GM19328 (cell line): ENCODE data around the gene GOLGA8K.
"Not testable (repeated sequence)": the region's sequence is repeated elsewhere in the genome, so short reads cannot be mapped to it uniquely, and the experiment has no call there.

Experiments used
- ATAC-seq: cut with Tn5 transposase; IDR thresholded peaks from one replicate; pipeline ENCODE4 v1.9.1; 2021; ENCODE audit warnings: mild to moderate bottlenecking, moderate library complexity; ENCODE audit not compliant: unreplicated experiment

GOLGA8K gene

GRCh38 chr15:32358462-32358861, 44.6 kb downstream of the GOLGA8K start:
- not testable (repeated sequence) for ATAC-seq

DNA sequence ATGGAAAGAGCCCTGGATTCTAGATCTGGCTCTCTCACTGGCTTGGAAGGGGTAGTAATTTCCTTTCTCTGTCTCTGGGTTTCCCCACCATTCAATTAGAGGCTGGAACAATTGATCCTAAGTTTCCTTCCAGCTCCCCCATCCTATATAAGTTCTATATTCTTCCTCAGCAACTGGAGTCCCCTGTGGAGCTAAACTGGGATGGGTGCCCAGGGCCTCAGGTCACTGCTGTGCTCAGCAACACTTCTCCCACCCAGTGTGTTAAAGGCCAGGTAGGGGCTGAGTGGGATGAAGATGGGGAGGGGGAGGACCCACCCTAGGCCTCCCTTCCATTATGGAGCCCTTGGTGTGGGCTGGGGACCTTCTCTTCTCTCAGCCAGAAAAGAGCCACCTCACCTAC, 46.2 kb downstream of the GOLGA8K start:
- ATAC-seq = not testable (repeated sequence)

DNA sequence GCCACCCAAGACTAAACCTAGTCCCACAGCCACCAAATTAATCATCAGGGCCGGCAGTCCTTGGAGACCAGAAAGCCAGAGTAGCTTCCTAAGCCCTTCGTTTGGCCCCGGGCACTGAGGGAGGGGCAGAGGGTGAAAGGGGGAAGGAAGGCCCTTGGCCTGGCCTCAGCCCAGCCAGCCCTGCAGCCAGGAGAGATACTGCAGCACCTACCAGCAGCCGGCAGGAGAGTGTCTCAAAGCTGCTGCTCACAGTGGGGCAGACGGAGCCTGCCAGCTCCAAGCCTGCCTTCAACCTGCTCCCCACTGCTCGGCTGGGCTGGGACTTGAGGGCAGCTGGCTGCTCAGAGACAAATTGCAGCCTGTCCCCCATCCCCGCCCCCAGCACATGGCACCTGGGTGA, 50.3 kb downstream of the GOLGA8K start:
- not testable (repeated sequence) for ATAC-seq

- ATAC-seq = not testable (repeated sequence)
These were observed 52.4 kb downstream of the GOLGA8K start for GRCh38 chr15:32350563-32351220.

DNA sequence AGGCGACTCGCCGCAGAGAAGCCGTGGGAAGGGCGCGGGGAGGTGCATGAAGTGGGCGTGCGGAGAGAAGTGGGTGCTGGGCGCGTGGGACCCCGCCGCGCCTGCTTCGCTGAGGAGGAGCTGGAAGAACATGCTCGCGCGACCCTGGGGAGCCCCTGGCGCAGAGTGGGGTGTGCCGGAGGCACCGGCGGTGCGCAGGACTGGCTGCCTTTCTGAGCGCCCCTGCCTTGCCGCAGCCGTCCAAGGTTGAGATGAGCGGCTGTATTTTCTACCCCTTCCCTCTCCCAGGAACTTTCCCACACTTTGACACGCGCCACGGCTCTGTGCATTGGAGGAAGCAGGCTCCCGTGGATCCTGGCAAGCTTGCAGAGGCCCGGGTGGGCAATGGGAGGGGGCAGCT, 56.1 kb downstream of the GOLGA8K start:
- not testable (repeated sequence) for ATAC-seq

DNA sequence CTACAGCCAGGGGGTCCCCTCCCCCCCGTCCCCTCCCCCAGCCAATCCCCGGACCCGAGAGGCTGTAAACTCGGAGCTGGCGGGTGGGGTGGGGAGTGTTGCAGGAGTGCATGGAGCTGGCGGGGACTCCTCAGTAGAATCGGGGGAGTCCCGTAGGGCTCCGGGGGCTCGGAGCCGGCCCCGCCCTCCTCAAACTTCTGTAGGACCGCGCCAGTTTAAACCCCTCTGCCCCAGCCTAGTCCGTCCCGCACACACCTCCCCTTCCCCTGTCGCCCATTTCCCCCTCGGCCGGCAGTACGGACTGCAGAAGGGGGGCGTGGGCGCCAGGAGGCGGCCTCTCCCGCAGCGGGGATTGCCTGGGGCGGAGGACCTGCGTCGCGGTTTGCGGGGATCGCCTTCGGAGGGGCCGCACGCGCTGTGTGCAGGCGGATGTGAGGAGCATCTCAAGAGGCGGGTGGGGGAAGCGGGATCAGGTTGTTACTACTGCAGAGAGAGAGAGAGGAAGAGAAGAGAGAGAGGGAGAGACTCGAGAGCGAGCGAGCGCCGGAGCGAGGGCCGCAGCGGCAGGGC, 57.0 kb downstream of the GOLGA8K start:
- not testable (repeated sequence) for ATAC-seq

DNA sequence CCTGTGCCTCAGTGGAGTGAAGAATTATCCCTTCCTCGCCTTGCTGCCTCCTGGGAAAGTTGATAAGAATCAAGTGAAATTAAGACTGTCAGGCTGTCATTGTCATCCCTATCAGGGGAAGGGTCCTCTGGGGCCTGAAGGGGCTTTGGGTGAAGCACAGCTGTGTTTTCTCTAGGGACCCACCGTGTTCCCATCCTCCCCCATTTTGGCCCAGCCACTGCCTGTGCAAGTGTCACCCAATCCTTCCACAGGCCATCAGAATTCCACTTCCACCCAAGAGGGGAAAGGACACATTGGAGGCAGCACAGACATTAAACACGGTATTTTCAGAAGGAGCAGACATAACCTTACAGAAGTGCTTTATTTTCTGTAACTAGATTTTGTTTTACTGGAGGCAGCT, 59.2 kb downstream of the GOLGA8K start:
- not testable (repeated sequence) for ATAC-seq
